Stimulated activated CD8-positive, alpha-beta memory T cell treated with anti-CD3 and anti-CD28 coated beads, Interleukin-12 subunit alpha, Interleukin-12 subunit beta, amount 100 ng/mL, for 24 hours (primary cell): ENCODE results near the gene PKD2.
"Not testable (repeated sequence)": the region's sequence is repeated elsewhere in the genome, so short reads cannot be mapped to it uniquely, and the experiment has no call there.

Experiments used
- DNase-seq: peaks from one replicate; pipeline ENCODE4 v3.0.0-alpha.2; 2020; ENCODE audit errors: extremely low read depth

Gene PKD2

DNA sequence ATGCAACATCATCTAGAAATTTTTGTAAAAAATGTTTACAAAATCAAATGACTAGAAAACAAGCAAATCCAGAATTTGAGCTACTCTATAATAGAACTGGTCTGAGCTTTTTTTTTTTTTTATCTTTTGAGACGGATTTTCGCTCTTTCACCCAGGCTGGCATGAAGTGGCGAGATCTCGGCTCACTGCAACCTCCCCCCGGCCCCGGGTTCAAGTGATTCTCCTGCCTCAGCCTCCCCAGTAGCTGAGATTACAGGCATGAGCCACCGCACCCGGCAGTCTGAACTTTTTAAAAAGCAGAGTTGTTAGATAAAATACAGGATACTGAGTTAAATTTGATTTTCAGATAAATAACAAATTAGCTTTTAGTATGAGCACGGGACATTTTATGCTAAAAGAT is 20.9 kb upstream of the PKD2 start:
- DNase-seq, result no peak

GRCh38 chr4:87989765-87990164 is 17.7 kb upstream of the PKD2 start:
- DNase-seq, result no peak

DNA sequence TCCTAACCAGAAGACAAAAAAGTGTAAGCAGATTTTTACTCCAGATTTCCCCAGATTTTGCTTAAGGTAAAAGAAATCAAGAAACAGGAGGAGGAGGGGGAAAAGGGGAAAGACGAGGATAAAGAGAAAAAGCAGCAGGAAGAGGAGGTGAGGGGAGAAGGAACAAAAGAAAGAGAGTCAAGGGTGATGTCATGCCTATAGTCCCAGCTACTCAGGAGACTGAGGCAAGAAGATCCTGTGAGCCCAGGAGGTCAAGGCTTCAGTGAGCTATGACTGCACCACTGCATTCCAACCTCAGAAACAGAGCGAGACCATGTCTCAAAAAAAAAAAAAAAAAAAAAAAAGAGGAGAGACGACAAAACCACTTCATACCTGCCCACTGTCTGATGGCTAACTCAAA is 12.0 kb upstream of the PKD2 start:
- no peak for DNase-seq

DNA sequence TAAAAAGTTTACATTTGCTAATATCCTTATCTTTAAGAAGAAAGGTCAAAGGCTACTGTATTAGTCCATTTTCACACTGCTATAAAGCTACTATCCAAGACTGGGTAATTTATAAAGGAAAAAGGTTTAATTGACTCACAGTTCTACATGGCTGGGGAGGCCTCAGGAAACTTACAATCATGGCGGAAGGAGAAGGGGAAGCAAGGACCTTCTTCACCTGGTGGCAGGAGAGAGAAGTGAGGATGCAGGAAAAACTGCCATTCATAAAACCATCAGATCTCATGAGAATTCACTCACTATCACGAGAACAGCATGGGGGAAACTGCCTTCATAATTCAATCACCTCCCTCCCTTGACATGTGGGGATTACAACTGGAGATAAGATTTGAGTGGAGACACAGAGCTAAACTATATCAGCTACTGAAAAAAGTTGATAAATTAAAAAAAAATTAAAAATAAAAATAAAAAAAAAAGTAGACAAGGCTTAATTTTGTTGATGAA is 8.2 kb upstream of the PKD2 start:
- not testable (repeated sequence) for DNase-seq

DNA sequence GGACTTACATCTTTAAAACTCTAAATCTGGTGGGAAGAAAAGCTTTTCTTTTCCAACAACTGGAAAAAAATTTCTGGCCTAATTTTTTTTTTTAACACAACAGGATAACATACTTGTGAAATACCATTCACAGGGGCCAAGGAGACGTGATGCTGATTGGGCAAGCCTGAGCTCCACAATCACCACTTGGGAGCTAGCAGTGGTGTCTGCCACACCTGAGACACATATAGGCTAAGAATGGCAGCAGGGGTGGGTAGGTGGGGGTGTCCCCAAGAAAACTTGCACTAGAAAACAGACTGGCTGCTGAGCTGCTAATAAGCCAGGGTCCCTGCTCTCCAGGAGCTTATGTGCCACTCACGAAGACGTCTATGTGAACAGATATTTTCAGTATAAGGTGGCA is 5.6 kb upstream of the PKD2 start:
- DNase-seq, result no peak

DNA sequence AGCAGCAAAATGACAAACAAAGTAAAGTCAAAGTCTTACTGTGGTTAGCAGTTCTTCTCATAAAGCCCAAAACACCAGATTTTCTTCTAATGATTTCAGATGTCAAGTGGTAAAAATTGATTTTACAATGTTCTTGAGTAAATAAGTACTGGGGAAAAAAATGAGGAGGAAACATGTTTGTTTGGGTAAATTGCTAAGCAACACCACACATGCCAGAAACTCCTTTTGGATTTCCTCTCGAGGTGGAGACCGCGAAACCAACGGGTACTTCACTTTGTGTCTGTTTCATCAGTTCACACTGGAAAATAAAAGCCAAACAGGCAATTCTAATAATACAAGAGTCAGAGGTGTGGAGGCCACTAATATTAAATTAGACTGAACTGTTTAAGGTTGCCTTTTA is 4.6 kb upstream of the PKD2 start:
- DNase-seq, result no peak

GRCh38 chr4:88003261-88003660 is 4.2 kb upstream of the PKD2 start:
- DNase-seq, result no peak

- no peak for DNase-seq
Observed at GRCh38 chr4:88005076-88005475, 2.4 kb upstream of the PKD2 start.

DNA sequence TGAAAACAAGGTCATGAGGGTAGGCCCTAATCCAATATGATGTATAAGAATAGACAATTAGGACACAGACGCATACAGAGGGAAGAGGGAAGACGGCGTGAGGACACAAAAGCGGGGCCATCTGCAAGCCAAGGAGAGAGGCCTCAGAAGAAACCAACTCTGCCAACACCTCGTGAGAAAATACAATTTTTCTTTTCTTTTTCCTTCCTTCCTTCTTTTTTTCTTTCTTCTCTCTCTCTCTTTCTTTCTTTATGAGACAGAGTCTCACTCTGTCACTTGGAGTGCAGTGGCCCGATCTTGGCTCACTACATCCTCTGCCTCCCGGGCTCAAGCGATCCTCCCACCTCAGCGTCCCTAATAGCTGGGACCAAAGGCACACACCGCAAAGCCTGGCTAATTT is 1.5 kb upstream of the PKD2 start:
- no peak for DNase-seq

GRCh38 chr4:88006956-88007303 is 505 bp upstream of the PKD2 start:
- no peak for DNase-seq

- no peak for DNase-seq
Observed at GRCh38 chr4:88008122-88008742, 797 bp downstream of the PKD2 start.

- DNase-seq, result no peak
Observed at GRCh38 chr4:88008743-88009171, 1.3 kb downstream of the PKD2 start.

GRCh38 chr4:88009871-88010270 is 2.4 kb downstream of the PKD2 start:
- DNase-seq, result no peak

DNA sequence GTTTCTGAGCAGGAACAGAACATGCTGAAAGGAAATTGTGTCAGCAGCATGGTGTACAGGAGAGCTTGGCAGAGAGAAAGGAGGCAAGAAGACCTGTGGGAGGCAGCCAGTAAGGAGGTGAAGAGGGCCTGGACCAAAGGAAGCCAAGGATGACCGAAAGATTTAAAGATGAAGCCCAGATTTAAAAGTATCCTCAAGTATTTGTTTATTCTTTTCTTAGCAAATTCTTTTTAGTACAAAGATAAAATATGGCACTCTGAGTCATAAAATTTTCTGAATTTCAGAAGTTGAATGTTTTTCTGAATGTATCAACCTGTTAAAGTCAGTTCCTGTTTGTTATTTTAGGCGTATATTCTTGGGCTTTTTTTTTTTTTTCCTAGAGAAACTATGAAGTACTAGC is 3.5 kb downstream of the PKD2 start:
- DNase-seq, result no peak

DNA sequence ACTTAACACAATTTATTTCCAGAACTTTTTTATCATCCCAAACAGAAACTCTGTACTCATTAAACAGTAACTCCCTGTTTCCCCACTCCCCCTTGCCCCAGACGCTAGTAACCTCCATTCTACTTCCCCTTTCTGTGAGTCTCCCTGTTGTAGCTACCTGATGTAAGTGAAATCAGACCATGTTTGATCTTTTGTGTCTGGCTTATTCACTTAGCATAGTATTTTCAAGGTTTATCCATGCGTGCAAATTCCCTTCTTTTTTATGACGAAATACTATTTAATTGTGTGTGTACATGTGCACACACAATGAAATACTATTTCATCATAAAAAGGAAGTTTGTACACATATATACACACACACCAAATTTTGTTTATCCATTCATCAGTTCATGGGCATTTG is 5.2 kb downstream of the PKD2 start:
- no peak for DNase-seq

GRCh38 chr4:88014386-88014905 is 7.0 kb downstream of the PKD2 start:
- DNase-seq, result no peak

DNA sequence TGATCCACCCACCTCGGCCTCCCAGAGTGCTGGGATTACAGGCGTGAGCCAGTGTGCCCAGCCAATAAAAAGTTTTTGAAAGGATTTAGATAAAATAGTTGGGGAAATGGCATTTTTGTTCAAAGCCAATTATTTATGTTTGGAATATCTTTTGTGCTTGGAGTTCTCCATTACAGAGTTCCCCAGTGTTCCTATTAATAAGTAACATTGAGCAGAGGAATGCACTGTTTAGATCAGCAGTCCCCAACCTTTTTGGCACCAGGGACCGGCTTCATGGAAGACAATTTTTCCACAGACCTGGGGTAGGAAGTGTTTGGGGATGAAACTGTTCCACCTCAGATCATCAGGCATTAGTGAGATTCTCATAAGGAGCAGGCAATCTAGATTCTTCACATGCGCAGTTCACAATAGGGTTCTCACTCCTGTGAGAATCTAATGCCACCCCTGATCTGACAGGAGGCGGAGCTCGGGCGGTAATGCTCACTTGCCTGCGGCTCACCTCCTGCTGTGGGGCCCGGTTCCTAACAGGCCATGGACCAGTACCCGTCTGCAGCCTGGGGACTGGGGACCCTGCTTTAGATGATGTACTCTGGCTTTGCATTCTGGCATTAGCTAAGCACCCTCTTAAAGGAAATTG is 8.3 kb downstream of the PKD2 start:
- no peak for DNase-seq

GRCh38 chr4:88017516-88018297 is 10.3 kb downstream of the PKD2 start:
- DNase-seq, result no peak

DNA sequence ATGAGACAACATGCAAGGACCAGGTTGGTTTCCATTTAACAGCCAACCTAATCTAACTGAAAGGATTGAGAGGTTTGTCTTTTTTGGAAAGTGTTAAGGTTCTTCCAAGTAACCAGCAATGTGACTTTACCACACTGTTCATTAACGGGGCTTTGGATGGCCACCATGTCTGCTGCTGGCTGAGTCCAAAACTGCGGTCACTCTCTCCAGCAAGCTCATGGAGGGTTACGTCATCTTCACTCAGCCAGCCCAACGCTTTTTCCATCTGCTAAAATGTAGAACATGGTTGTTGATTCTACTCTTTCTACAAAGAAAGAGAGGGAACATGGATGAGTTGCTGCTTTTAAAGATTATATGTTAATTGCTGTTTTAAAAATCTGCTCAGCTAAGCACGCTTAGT is 11.0 kb downstream of the PKD2 start:
- no peak for DNase-seq

- DNase-seq, result no peak
Observed at GRCh38 chr4:88021824-88022223, 14.4 kb downstream of the PKD2 start.

DNA sequence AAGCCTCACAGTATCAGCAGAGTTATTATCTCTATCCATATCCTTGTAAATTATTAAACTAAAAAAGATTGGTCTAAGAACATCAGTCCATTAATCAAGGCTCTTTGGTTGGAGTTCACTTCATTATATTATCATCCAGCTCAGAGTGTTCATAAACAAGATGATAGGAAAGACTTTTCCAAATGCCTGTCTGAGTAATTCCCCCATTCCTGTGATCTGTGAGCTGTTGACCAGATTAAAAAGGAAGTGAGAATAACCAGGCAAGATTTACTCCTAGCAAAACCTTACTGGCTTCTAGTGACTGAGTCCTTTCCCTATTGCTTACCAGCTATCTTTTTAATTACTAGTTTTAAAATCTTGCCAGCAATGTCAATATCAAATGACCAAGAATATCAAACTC is 14.9 kb downstream of the PKD2 start:
- DNase-seq, result no peak

- not testable (repeated sequence) for DNase-seq
Observed at GRCh38 chr4:88025868-88026661, 18.6 kb downstream of the PKD2 start.
